Right renal pelvis (tissue), 4 donors: ENCODE results near the gene NDUFA6. TPM values are rescaled to one million over a fixed set of nuclear protein-coding genes. Genes with fewer than 3 reads are reported as not detected.
"Not testable (repeated sequence)": the region's sequence is repeated elsewhere in the genome, so short reads cannot be mapped to it uniquely, and the experiment has no call there.

Source experiments
- DNase-seq, 4 donors: peaks; one replicate each; pipeline ENCODE4 v3.0.0-alpha.2; 2013; ENCODE audit warnings: low read depth in 4 of 4, low spot score in 3 of 4, missing footprints in 1 of 4
- polyA plus RNA-seq, 4 donors: library from polyadenylated mRNA; unstranded; fragments of 120-200 nt; gene quantifications; one replicate each; pipeline ENCODE4 v1.2.1, GENCODE V29; 2013; ENCODE audit not compliant: insufficient read length in 4 of 4

The NDUFA6 gene
- polyA plus RNA-seq, 4 donors: 110 to 133 (median 118) TPM

DNA sequence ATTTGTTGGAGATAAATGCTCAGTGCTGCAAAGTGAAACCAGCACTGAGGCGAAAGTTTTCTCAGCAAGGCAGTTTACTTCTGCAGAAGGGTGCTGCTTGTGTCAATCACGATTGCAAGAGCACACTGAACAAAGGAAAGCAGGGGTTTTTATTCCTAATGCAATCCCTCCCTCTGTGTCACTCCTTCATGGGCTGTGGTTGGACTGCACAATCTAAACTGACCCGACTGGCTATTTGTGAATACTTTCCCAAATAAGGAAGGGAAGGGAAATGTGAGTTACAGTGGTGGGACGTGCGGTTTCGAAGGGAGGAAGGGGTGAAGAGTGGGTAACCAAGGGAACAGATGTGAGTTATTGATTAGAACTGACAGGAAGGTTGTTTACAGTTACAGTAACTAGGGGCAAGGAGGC lies 24.9 kb upstream of the NDUFA6 start:
- DNase-seq: not testable (repeated sequence)

GRCh38 chr22:42114721-42115120 lies 24.1 kb upstream of the NDUFA6 start:
- no peak for DNase-seq

DNA sequence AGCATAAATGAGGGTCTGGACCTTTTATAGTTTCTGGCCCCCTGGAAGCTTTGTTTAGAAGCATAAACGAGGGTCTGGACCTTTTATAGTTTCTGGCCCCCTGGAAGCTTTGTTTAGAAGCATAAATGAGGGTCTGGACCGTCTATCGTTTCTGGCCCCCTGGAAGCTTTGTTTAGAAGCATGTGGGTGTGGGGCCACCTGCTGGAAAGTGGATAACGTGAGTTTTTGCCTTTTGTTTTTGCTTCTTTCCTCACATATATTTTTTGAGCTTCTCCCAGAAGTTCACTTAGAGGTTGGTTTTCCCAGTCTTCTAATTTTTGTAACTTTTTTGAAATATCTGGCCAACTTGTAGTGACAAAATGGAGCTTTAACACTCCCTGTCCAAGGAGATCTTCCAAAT lies 22.2 kb upstream of the NDUFA6 start:
- not testable (repeated sequence) for DNase-seq

DNA sequence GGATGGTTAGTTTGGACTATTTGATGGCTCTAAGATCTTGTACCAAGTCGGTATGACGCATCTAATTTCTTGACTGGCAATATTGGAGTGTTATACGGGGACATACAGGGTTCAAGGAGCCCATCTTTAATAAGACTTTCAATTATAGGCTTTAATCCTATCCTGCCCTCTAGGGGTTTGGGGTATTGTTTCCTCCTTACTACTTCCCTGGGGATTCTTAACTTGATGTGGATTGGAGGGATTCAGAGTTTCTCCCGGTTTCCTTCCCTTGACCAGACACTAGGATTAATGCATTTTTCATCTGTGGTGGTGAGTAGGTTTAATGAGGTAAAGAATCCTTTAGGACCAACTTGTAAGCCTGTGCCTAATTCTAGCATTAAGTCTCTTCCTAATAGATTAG lies 21.2 kb upstream of the NDUFA6 start:
- no peak for DNase-seq

- no peak for DNase-seq
Observed at GRCh38 chr22:42108848-42109247, 18.3 kb upstream of the NDUFA6 start.

GRCh38 chr22:42104332-42104860 lies 13.8 kb upstream of the NDUFA6 start:
- DNase-seq: not testable (repeated sequence)

DNA sequence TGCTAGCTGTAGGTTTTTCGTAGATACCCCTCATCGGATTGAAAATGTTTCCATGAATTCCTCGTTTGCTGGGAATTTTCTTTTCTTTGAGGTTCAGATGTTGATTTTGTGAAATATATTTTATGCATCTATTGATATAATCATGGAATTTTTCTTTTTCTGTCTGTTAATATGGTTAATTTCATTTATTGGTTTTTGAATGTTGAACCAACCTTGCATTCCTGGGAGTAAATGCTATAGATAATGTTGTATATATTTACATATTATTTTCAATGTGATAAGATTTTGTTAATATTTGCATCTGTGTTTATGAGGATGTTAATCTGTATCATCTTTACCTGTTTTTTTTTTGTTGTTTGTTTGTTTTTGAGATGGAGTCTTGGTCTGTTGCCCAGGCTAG lies 10.6 kb upstream of the NDUFA6 start:
- no peak for DNase-seq

GRCh38 chr22:42091455-42091782 lies 847 bp upstream of the NDUFA6 start:
- DNase-seq: no peak

- no peak for DNase-seq
Observed at GRCh38 chr22:42086051-42086450, 4.5 kb downstream of the NDUFA6 start.

DNA sequence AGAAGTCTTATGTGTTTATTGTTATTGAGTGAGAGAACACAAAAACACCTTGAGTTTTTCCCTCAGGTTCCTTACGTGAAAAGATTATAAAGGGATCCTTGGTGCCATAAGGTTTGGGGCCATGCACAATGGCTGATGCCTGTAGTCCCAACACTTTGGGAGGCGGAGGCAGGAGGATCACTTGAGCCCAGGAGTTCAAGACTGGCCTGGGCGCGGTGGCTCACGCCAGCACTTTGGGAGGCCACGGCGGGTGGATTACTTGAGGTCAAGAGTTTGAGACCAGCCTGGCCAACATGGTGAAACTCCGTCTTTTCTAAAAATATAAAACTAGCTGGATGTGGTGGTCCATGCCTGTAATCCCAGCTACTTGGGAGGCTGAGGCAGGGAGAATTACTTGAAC lies 5.7 kb downstream of the NDUFA6 start:
- DNase-seq: no peak

DNA sequence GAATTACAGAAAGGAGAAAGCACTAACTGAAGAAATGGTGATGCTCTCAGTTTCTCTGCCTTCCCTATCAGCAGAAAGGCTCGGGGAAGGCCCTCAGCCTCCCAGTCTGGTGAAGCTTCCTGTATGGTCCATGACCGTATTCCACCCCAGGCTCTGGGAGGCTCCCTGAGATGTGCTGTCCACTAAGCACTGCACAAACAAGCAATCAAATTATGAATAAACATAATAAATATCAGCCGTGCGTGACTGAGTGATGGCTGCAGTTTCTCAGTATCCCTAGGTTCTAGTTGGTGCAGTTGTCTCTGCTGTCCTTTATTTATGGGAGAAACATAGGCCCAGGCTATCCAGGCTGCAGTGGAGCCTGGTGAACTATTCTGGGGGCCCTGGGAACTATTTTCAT lies 7.5 kb downstream of the NDUFA6 start:
- no peak for DNase-seq

GRCh38 chr22:42080287-42080686 lies 10.3 kb downstream of the NDUFA6 start:
- DNase-seq: no peak

DNA sequence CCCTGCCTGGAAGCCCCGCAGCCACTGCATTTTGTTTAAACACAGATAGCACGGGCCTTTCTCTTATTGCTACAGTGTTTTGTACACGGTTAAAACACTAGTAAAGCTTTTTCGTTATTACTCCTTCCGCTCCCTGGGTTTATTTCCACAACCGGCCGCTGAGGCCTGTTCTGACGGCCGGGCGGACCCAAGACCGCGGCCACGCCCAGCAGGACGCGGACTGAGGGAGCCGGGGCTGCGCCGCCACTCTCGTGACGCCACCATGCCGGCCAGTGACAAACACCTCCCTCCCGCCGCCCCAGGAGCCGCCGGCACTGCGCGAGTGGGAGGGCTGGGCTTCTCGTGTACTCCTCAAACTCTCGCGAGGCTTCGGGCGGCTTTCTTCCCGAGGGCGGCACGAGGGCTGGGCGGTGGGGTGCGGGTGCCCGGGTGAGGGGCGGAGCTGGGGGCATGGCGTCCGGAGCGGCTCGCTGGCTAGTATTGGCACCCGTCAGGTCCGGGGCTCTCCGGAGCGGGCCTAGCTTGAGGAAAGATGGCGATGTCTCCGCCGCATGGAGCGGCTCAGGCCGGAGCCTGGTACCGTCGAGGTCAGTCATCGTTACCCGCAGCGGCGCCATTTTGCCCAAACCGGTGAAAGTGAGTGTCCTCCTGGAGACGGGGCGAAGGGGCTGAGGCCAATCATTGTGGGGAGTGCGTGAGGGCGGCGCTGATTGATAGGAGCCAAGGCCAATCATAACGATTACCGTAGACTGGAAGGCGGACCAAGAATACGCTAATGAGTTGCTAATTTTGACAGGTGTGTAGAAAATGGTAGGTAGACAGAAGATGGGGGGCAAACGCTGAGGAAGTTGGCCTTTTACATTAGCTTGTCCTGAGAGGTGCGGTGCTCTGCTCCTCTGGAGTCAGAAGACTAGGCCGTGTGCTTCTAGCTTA lies 11.0 kb downstream of the NDUFA6 start, which contains the start of gene SMDT1:
Gene SMDT1 (plus strand): TSS at position 382 of the 933 bp plus-strand sequence. CDS start 69 bp downstream, at position 451.
- peak; percentile 95 to 98 (median 96) for DNase-seq

DNA sequence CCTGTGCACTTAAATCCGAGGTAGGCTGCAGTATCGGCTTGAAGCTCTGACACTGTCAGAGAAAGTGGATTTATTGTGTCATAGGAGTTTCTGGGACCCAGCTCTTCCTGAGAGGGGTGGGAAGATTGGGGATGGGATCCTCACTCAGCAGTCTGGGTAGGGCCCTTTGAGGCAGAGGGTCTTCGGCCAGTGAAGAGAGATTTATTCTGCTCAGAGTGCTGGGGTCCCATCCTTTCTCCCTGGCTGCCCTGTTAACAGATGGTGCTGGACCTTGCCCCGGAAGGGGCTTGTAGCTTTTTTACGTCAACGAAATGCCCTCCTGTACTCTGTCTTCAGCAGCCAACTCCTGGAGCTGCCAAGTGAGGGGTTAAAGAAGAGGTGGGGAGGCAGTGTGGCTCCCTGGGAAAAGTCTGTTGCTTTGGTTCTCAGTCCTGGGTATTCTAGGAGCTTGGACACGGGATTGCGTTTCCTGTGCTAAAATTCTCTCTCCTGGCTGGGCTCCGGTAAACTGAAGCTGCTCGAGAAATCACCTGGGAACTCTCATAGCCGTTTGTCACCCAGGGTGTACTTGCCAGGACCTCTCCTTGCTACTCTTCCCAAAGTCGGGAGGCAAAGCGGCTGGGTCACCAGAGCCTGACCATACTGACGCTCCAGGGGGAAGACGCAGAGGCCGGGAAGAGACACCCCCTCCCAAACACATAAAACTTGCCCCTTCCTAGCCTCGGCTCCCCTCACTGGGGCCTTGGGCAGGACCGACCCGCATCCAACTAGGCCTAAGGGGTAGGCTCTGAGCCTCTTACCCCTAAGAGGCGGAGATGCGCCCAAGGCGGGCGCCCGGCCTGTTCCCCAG lies 11.9 kb downstream of the NDUFA6 start:
- DNase-seq: peak in 1 of 4 donors; percentile 32

DNA sequence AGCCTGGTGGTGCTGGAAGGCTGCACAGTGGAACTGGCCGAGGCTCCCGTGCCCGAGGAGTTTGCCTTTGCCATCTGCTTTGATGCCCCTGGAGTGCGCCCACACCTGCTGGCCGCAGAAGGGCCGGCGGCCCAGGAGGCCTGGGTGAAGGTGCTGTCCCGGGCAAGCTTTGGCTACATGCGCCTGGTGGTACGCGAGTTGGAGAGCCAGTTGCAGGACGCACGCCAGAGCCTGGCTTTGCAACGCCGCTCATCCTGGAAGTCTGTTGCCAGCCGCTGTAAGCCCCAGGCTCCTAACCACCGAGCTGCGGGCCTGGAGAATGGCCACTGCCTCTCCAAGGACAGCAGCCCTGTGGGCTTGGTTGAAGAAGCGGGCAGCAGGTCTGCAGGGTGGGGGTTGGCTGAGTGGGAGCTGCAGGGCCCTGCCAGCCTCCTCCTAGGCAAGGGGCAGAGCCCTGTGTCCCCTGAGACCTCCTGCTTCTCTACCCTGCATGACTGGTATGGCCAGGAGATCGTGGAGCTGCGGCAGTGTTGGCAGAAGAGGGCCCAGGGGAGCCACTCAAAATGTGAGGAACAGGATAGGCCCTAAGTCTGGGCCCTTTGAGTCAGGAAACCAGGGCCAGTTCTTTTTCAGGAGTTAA lies 13.0 kb downstream of the NDUFA6 start:
- DNase-seq: no peak

DNA sequence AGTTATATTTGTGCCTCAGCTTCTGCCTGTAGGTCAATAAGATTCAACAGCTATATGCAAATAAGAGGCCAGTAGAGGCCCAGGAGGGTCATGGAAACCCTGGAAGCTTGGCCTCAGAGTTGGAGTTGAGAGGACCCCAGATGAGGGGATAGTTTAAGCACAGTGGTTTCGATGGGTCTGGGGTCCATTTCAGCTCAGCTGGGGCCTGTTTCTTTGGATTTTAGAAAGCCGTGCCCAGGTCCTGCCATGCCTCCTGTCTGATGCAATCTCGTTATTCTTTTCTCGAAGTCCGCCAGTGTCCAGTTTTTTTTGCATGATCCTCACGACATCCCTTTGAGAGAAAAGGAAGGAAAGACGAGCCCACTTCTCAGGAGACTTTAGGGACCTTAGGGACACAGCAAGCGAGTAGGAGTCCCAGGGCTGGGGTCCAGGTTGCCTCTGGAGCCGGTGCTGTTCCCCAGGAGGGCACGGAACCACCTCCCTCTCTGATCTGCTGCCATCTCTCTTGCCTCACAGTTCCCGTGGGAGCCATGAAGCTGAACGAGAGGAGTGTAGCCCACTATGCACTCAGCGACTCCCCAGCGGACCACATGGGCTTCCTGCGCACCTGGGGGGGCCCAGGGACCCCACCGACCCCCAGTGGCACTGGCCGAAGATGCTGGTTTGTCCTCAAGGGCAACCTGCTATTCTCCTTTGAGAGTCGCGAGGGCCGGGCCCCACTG lies 13.6 kb downstream of the NDUFA6 start:
- DNase-seq: no peak

- no peak for DNase-seq
Observed at GRCh38 chr22:42074846-42075676, 15.5 kb downstream of the NDUFA6 start.

- DNase-seq: no peak
Observed at GRCh38 chr22:42074132-42074811, 16.3 kb downstream of the NDUFA6 start, which contains the start of gene PHETA2. Gene PHETA2 (plus strand): TSS chr22:42074248. CDS start chr22:42077294, 3,046 bp downstream.
